Activated naive CD8-positive, alpha-beta T cell treated with anti-CD3 and anti-CD28 coated beads, Interleukin-2, amount 50 U/mL, for 16 hours (primary cell): ENCODE measurements around the gene CHTOP.
A peak's percentile ranks its signal among the peaks of the same experiment; 100 is the strongest.

Experiments used
- DNase-seq: peaks from one replicate; pipeline ENCODE4 v3.0.0-alpha.2; 2020; ENCODE audit warnings: low read depth, low spot score

Gene CHTOP

DNA sequence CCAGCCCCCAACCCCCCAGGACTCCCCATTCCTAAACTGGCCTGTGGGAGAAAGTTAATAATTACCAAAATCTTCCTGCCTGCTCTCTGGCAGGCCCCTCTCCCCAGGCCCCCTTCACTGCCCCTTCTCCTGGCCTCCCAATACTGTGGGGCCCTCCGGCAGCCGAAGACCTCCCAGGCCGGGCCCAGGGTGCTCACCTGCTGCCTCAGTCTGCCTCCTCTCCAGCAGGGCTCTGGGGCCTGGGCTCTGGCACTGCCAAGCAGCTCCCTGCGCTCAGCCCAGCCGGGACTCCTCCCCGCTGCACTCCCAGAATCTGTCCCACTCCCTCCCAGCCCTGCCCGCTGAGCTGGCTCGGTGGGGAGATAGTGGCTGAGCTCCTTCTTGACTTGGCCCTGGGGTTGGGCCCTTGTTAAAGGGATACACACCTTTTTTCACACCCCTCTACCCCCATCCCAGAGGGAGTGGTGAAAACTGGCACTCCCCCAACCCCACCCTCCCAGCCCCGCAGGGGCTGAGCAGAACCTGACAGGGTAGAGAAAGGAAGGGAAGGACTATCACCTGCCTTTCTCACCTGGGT, 21.0 kb upstream of the CHTOP start, which contains the start of gene S100A16:
Gene S100A16, minus strand, starts transcription at position 383 of the 577 bp plus-strand sequence. CDS start 4,986 bp downstream, outside the sequence.
- no peak for DNase-seq

DNA sequence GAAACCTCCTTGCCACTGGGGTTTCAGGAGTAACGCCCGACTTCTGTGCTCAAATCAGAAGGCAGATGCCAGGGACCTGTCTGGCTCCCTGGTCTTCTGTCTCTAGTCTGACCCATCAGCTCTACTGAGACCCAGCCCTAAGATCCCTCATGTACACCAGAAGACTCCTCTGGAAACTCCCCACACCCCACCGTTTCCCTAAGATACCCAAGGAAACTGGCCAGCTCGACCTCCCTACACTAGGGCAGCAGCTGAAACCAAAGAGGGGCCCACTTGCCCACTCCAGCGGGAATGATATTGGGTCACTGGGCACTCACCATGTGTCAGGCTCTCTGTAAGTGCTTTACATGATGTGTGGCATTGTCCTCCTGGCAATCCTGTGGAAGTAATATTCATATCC, 20.5 kb upstream of the CHTOP start:
- DNase-seq, result no peak

DNA sequence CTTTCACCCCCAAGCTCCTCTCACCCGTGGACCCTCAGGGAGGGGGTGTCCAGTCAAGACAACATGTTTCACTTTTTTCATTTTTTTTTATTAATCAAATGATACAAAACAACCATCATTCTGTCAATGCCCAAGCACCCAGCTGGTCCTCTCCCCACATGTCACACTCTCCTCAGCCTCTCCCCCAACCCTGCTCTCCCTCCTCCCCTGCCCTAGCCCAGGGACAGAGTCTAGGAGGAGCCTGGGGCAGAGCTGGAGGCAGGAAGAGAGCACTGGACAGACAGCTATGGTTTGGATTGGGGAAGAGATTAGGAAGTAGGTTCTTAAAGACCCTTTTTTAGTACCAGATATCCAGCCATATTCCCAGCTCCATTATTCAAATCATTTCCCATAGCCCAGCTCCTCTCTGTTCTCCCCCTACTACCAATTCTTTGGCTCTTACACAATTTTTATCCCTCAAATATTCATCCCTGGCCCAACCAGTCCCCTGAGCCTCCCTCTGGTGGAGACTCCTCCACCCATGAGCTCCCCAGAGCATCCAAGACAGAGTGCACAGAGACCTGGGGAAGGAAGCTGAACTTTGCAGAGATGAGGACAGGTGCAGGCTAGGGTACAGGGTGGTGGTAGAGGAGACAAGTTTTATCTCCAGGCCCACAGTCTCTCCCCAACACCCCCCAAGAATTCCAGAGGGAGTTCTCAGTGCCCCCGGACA, 19.5 kb upstream of the CHTOP start:
- DNase-seq, result no peak

DNA sequence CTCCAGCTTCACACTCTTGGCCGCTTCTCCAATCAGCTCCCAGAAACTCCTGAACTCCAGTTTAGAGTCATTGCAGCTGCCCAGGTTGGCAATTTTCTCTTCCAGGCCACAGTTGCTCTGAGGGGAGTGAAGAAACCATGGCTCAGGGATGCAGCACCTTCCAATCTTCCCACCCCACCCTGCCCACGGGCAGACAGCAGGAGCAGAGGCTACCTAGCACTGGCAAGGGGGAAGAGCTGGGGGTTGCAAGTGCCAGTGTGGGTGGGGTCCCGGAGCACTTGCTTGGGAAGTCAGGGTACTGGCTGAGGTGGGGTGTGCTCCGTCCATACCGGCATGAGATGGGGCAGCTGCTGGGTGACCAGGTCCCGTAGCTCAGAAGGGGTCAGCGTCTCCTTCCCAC, 19.0 kb upstream of the CHTOP start:
- DNase-seq, result no peak

DNA sequence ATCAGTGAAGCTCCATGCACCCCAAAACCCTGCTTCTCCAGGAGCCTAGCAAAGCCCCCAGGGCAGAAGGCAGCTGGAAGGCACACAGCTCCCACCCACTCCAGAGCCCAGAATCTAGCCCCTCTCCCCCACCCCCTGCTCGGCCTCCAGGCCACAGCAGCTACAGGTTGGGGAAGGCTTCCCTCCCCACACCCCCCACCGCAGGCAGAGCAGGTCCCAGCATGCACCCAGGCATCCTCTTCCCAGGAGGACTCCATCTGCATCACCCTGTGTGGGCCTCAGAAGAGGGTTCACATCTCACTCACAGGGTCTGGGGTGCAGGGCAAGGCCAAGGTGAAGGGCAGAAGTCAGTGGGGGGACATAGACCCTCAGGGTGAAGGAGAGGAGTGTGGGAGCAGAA, 18.5 kb upstream of the CHTOP start:
- DNase-seq, result no peak

DNA sequence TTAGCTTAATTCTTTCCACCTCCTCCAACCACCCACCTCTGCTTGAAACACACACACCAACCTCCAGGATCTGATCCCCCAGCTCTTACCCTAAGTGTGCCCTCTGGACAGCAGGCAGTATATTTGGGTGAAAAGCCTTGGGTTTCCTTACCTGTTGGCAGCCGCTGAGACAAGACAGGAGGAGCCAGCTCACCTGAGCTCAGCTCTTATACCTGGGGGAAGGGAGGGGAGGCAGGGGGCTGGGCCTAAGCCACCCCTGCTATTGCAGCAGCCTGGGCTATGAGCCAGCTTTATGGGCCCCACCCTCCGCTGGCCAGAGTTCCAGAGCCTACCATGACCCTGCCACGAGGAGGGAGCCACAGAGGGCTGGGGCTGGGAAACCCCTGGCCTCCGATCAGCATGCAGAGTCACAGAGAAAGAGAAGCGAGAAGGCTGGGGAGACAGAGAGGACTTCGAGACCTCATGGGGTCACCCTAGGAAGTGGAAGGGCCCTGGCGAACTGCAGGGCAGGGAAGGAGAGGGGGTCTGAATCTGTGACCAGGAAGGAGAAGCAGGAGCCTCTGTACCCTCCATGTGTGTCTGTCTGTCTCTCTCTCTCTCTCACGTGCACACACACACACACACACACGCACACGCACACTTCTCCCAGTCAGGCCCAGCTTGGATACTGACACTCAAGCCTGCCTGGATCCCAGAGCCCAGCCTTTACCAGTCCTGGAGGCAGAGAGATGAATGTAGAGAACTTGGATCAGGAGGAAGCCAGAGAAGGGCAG, 17.5 kb upstream of the CHTOP start, which contains the start of gene S100A14:
Gene S100A14, minus strand, starts transcription at position 182 of the 773 bp plus-strand sequence. CDS start 467 bp downstream, outside the sequence.
- DNase-seq, result no peak

DNA sequence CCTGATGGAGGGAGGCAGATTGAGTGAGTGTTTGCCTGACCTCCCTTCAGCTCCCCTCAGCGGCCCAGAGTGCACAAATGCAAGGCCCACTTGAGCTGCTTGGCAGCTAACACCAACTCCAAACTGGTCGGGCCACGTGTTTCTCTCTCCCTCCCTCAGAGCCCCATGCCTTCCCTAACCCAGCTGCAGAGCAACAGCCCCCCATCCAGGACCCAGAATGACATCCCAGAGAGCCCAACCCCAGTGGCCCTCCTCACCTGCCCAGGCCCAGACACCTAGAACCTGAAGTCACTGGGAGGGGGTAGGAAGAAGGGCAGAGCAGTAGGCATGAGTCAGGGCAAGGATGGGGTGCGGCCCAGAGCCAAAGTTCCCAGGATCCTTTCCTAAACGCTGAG, 17.0 kb upstream of the CHTOP start:
- no peak for DNase-seq

DNA sequence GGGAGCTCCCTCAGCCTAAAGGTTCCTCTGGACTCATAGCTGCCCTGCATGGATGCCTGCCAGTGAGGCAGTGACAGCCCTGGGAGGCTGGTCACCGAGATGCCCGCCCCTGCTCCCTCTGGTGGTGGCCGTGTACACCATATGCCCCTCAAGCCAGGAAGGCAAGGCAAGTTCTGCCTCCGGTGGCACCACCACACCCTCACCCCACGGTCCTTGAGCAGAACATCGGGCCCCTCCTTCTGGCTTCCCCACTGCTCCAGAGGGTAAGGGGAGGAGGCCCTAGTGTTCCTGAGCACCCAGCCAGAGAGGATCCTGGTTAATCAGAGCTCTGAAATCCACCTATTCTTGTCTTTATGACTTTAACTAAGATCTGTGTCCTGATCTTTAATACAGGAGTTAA, 16.2 kb upstream of the CHTOP start:
- peak; percentile 23 for DNase-seq

DNA sequence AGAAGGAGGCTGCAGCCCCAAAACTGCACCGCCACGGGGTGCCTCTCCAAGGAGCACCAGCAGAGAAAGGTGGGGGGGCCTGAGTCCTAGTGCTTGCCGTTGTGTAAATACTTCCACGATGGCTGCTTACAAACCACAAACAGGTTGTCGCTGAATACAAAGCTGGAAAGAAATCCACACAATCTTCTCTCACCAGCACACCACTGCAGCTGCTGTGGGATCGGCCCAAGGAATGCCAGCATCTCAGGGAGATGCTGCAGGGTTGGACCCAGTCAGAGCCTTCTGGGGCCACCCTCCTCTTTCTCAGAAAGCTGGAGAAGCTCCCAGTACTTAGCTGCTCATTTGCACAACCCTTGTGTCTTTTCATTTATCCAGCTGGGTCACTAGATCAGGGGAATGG, 14.7 kb upstream of the CHTOP start:
- no peak for DNase-seq

DNA sequence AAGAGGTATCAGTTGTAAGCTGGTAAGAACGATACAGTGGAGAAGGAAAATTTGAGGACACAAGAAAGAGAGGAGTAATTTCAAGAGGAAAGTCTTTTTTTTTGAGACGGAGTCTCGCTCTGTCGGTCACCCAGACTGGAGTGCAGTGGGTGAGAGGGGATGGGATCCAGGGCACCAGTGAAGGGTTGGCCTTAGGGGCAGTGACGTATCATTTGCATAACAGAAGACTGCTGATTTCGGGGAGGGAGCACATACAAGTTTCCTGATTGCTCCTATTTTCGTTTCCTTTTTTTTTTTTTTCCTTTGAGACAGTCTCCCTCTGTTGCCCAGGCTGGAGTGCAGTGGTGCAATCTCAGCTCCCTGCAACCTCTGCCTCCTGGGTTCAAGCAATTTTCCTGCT, 10.8 kb upstream of the CHTOP start:
- no peak for DNase-seq

DNA sequence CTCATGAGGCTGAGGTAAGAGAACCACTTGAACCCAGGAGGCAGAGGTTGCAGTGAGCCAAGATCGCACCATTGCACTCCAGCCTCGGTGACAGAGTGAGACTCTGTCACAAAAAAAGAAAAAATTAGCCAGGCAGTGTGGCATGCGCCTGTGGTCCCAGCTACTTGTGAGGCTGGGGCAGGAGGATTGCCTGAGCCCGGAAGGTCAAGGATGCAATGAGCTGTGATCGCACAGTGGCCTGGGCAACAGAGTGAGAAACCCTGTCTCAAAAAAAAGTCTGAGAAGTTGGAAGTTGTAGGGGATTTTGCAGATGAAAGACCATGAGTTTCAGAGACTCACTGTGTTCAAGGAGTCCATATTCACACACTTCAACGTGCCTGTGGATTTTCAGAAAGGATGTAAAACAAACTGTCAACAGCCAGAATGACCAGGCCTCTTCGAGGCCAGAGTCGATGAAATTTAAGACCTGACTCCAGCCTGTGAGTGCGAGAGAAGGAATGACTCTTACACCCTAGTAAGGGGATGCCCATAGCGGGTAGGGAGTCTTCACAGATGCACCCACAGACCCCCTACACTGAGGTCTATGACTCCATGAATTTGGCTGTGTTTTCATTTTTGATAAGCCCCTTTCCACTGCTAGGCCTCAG, 8.8 kb upstream of the CHTOP start:
- no peak for DNase-seq

DNA sequence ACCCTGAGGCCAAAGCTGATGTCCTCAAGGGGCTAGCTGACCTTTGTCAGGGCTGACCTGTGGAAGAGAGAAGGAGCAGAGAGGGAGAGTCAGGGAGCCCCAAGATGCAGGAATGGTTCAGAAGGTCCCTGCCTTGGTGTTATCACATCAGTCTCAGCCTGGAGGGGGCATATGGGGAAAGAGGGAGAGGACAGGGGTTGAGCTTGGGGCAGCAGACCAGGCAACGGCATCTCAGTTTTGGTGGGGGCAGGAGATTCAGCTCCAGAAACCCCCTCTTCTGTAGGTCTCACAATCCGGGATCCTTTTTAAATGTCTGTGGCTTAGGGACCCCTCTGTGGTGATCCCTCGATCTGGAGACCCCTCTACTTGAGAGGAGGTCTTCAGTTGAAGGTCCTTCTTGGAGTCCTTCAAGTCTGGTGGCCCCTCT, 7.4 kb upstream of the CHTOP start:
- no peak for DNase-seq

DNA sequence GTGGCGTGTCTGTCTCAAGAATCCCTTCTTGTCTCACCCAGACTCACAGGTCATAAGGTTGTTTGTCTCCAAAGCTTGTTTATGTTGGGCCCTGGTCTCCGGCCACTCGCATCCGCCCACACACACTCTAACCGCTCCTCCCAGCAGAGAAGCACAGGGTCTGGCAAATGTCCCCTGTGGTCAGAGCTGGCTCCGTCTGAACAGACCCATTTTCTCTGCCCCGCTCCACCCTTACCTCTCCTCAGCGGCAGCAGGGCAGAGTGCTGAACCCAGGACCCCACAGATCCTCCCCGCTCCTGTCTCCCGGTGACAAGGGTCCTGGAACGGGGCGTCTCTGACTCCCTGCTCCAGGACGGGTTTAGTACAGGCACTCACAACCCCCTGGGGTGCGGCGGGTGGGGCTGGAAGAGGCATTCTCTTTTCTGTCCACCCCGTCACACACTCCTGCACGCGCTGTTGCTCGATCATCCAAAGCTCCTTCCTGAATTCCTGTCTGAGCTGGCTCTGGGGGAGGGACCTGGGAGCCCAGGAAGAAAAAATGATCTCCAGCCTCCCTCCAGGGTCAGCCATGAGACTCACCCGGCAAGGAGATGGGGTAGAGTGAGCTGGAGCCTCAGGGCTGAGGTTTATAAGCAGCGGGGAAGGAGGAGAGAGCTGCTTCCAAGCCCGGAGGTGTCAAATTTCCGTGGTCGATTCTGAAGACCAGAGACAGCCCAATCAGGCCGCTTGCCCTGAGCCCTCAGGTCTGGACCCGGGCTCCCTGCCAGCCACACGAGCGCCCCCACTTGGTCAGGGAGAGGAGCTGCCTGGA, 6.8 kb upstream of the CHTOP start, which contains the start of gene S100A13:
Gene S100A13, minus strand, starts transcription at position 602 of the 811 bp plus-strand sequence. CDS start 1,033 bp downstream, outside the sequence.
- no peak for DNase-seq

DNA sequence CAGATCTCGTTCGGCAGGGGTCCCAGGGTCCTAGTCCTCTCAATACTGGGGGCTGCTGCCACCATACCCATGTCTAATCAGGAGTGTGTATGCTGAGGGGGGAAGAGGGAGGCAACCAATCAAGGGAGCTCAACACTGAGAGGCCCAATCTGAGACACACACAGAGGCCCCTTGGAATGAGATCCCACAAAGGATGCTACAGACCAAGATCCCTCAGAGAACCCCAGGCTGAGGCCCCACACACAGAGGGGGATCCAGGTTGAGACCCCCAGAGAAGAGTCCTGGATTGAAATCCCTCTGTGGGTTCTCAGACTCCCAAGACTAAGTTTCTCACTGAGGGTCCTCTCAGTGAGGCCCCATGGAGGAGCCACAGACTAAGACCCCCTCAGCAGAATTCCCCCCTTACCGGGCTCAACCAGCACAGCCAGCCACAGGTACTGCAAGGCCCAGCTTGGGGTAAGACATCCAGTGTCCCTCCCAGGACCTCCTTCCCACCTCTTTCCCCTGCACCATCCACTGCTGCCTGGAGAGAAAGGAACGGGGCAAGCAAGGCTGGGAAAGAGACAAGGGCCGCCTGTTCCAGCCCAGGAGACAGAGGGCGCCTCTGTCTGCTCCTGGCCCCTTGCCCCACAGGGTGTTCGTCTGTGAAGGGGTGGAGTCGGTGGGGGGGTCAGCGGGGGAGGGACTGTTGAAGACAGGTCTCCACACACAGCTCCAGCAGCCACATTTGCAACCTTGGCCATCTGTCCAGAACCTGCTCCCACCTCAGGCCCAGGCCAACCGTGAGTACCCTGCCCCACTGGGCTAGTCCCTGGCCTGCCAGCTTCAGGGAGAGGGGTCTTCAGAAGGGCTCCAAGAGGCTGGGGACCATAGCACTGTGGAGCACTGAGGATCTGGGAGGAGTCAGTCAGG, 5.9 kb upstream of the CHTOP start, which contains the start of gene S100A1:
Gene S100A1, plus strand, starts transcription at position 720 of the 912 bp plus-strand sequence. CDS start 2,088 bp downstream, outside the sequence.
- no peak for DNase-seq

DNA sequence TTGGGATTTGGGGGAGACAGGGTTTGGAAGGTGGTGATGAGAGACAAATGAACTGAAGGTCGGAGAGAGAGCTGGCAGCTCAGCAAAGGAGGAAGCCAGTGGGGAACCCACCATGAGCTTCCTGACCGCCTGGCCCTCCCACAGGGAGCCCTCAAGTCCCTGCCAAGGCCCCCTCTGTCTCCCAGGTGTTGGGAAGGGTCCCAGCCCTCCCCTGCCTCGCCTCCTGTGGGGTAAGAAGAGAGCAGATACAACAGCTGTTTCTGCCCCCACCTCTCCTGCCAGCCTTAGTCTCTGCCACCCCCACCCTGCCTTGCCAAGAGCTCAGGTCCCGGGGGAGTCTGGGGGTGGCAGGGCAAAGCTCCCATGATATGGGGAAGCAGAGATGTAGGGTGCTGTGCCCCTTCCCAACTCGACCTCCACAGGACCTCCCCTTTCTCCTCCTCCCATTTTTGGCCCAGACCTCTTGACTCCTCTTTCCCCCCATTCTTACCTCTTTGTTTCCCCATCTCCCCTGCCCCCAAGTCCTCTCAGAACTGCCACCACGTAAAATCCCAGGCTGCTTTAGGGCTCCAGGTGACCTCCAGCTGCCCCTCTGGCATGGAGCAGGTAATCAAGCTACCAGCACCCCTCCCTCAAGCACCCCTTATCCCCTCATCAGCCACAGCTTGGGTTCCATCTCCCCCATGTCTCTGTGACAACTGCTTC, 5.1 kb upstream of the CHTOP start:
- DNase-seq, result no peak

DNA sequence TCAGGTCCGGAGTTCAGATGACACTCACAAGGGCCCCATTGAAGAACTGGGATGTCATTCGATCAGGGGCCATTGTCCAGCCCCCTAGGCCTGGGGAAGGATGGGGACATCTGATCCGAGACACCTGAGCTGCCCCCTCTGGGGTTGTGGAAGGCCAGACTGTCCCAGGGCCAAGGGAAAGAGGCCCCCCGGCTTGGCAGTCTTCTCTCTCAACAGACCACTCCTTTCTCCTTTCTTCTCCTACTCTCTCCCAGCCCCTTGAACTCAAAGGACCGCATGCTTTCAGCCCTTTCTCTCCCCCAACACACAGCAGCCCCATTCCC, 4.6 kb upstream of the CHTOP start:
- no peak for DNase-seq

DNA sequence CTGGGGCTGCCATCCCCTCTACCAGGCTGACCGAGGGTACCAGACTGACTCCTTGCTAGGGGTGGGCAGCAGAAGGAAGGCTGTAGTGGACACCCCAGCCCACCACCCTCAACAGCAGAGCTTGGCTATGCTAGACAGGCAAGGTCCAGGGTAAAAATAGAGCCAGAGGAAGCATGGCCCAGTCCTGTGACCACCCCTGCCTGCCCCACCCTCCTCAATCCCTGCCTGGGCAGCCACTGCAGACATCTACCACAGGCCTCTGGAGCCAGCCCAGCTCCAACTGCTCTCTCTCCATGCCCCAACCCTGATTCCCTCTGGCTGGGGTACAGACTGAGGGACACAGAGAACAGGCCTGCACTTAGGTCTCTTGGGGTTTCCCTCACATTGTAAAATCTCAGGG, 3.9 kb upstream of the CHTOP start:
- no peak for DNase-seq

DNA sequence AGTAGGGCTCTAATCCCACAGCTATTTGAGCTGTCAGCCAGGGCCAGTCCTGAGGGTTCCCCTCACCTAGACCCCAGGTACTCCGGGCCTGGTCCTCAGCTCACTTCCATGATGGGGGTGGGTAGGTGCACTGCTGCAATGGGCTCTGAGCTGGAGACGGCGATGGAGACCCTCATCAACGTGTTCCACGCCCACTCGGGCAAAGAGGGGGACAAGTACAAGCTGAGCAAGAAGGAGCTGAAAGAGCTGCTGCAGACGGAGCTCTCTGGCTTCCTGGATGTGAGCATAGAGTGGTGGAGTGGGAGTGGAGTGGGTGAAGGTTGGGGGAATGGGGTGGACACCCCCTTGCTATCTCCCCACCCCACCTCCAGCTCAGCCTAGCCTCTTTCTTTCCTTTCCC, 3.5 kb upstream of the CHTOP start:
- no peak for DNase-seq
